ENCODE measurements around the gene PLAU. TPM values are rescaled to one million over a fixed set of nuclear protein-coding genes. Genes with fewer than 3 reads are reported as not detected.

Gene PLAU
- total and polyA plus RNA-seq, 3 donors from 2014 or later, result 0.87 to 13.6 (median 1.7) TPM

- DNase-seq, result no peak
- no peaks in the 10 kb centered on the region for H3K9me3 ChIP-seq
- H3K4me3 ChIP-seq, result no peak overlapping the region
- WGBS, 2 donors, result 98 to 100% methylated on average over 1 to 5 of the region's 5 CpGs
- intact Hi-C loops (cut with DNase I; ENCODE audit: low total_unique reads), result no loop called here
- H3K36me3 ChIP-seq (ENCODE audit: low read depth, missing control alignments), result no peaks in the 10 kb centered on the region
- no peaks in the 10 kb centered on the region for H3K27me3 ChIP-seq
- no peak overlapping the region for H3K27ac ChIP-seq
- TF ChIP-seq POLR2A (IDR thresholded peaks at IDR 0.05) (no peak), CTCF (IDR thresholded peaks at IDR 0.05) (no peak)
- peaks cover 5% of the 10 kb centered on the region for H3K4me1 ChIP-seq
Measured at GRCh38 chr10:73868655-73869195, 42.2 kb upstream of the PLAU start.

- peaks cover 10% of the 10 kb centered on the region for H3K4me1 ChIP-seq
- no peak overlapping the region for H3K4me3 ChIP-seq
- no peaks in the 10 kb centered on the region for H3K9me3 ChIP-seq
- no peak overlapping the region for H3K27ac ChIP-seq
- 80 to 87% methylated on average over 8 of the region's 8 CpGs for WGBS, 2 donors
- no peak for DNase-seq
- intact Hi-C loops (cut with DNase I; ENCODE audit: low total_unique reads), result no loop called here
- H3K36me3 ChIP-seq (ENCODE audit: low read depth, missing control alignments), result no peaks in the 10 kb centered on the region
- no peaks in the 10 kb centered on the region for H3K27me3 ChIP-seq
- no peak for TF ChIP-seq POLR2A (IDR thresholded peaks at IDR 0.05)
- no peak for TF ChIP-seq CTCF (IDR thresholded peaks at IDR 0.05)
Measured at GRCh38 chr10:73871295-73872189, 39.4 kb upstream of the PLAU start.

GRCh38 chr10:73872190-73872710 is 38.7 kb upstream of the PLAU start:
- Histone ChIP-seq H3K4me1 (peaks cover 10% of the 10 kb centered on the region), H3K4me3 (no peak overlapping the region), H3K36me3 (ENCODE audit: low read depth, missing control alignments) (no peaks in the 10 kb centered on the region), H3K9me3 (no peaks in the 10 kb centered on the region), H3K27ac (no peak overlapping the region), H3K27me3 (no peaks in the 10 kb centered on the region)
- WGBS, 2 donors, result 75 to 79% methylated on average over 4 to 5 of the region's 5 CpGs
- TF ChIP-seq CTCF (IDR thresholded peaks at IDR 0.05) (no peak), POLR2A (IDR thresholded peaks at IDR 0.05) (no peak)
- intact Hi-C loops (cut with DNase I; ENCODE audit: low total_unique reads), result no loop called here
- DNase-seq, result no peak

GRCh38 chr10:73873142-73873837 is 37.6 kb upstream of the PLAU start:
- no peak for DNase-seq
- Histone ChIP-seq H3K4me3 (peak overlapping the region; percentile 69 to 80), H3K27ac (no peak overlapping the region), H3K9me3 (no peaks in the 10 kb centered on the region), H3K27me3 (no peaks in the 10 kb centered on the region), H3K36me3 (ENCODE audit: low read depth, missing control alignments) (no peaks in the 10 kb centered on the region), H3K4me1 (peaks cover 10% of the 10 kb centered on the region)
- TF ChIP-seq POLR2A (IDR thresholded peaks at IDR 0.05) (no peak), CTCF (IDR thresholded peaks at IDR 0.05) (no peak)
- WGBS, 2 donors, result 34 to 40% methylated on average over 5 to 22 of the region's 33 CpGs
- intact Hi-C loops (cut with DNase I; ENCODE audit: low total_unique reads), result no loop called here

Measured in testis (tissue), 3 donors.